GM21619 (cell line): Measurements from ENCODE around the gene MYO7A.

Source experiments
- ATAC-seq: cut with Tn5 transposase; IDR thresholded peaks from one replicate; pipeline ENCODE4 v1.9.1; 2021; ENCODE audit not compliant: unreplicated experiment

MYO7A gene

GRCh38 chr11:77198440-77198849, 70.4 kb downstream of the MYO7A start:
- no peak for ATAC-seq

GRCh38 chr11:77199137-77199745, 71.2 kb downstream of the MYO7A start:
- no peak for ATAC-seq

GRCh38 chr11:77200351-77201268, 72.6 kb downstream of the MYO7A start:
- no peak for ATAC-seq

- no peak for ATAC-seq
Measured at GRCh38 chr11:77201370-77201769, 73.3 kb downstream of the MYO7A start.

- ATAC-seq = no peak
Measured at GRCh38 chr11:77201991-77202841, 74.2 kb downstream of the MYO7A start.

GRCh38 chr11:77202941-77203900, 75.2 kb downstream of the MYO7A start:
- ATAC-seq = no peak

- no peak for ATAC-seq
Measured at GRCh38 chr11:77203901-77204753, 76.1 kb downstream of the MYO7A start.

- ATAC-seq = no peak
Measured at GRCh38 chr11:77204754-77205466, 76.9 kb downstream of the MYO7A start.

GRCh38 chr11:77205467-77206263, 77.6 kb downstream of the MYO7A start:
- ATAC-seq = no peak

GRCh38 chr11:77206264-77207018, 78.4 kb downstream of the MYO7A start:
- no peak for ATAC-seq

- no peak for ATAC-seq
Measured at GRCh38 chr11:77207019-77207485, 79.0 kb downstream of the MYO7A start.

GRCh38 chr11:77207618-77208313, 79.7 kb downstream of the MYO7A start:
- no peak for ATAC-seq

- no peak for ATAC-seq
Measured at GRCh38 chr11:77208535-77208934, 80.5 kb downstream of the MYO7A start.

GRCh38 chr11:77209663-77210062, 81.6 kb downstream of the MYO7A start:
- ATAC-seq = no peak

- ATAC-seq = no peak
Measured at GRCh38 chr11:77211040-77211451, 83.0 kb downstream of the MYO7A start.

- no peak for ATAC-seq
Measured at GRCh38 chr11:77211594-77212251, 83.7 kb downstream of the MYO7A start.
